ENCODE results near the gene SLC6A3.

The SLC6A3 gene

GRCh38 chr5:1480217-1480616, 35.0 kb upstream of the SLC6A3 start:
- Histone ChIP-seq H3K4me3 (no peak overlapping the region), H3K9me3 (no peaks in the 10 kb centered on the region), H3K36me3 (peaks cover 27 to 62% (median 40%) of the 10 kb centered on the region in 3 donors), H3K4me1 (peaks cover 0 to 4% (median 0%) of the 10 kb centered on the region in 4 donors), H3K27me3 (no peaks in the 10 kb centered on the region), H3K27ac (no peak overlapping the region)
- intact Hi-C loops (cut with DNase I; ENCODE audit: low total_unique reads) = loop anchor here (5.0 kb wide), 1 partner anchor 162 kb away; no protein-coding TSS in a partner anchor
- peak; percentile 67 to 81 for DNase-seq
- no peak for TF ChIP-seq CTCF (IDR thresholded peaks at IDR 0.05)

GRCh38 chr5:1479581-1480188, 34.4 kb upstream of the SLC6A3 start:
- no peak overlapping the region for H3K27ac ChIP-seq
- intact Hi-C loops (cut with DNase I; ENCODE audit: low total_unique reads) = loop anchor here (5.0 kb wide), 1 partner anchor 163 kb away; no protein-coding TSS in a partner anchor
- H3K9me3 ChIP-seq = no peaks in the 10 kb centered on the region
- H3K4me3 ChIP-seq = no peak overlapping the region
- peaks cover 0 to 4% (median 0%) of the 10 kb centered on the region in 4 donors for H3K4me1 ChIP-seq
- peak; percentile 46 to 53 for TF ChIP-seq CTCF (IDR thresholded peaks at IDR 0.05)
- H3K27me3 ChIP-seq = no peaks in the 10 kb centered on the region
- H3K36me3 ChIP-seq = peaks cover 30 to 62% (median 40%) of the 10 kb centered on the region in 3 donors
- peak in 1 of 2 donors; percentile 58 for DNase-seq

GRCh38 chr5:1479066-1479465, 33.8 kb upstream of the SLC6A3 start:
- H3K27ac ChIP-seq = peak overlapping the region in 1 of 2 donors; percentile 6
- H3K27me3 ChIP-seq = no peaks in the 10 kb centered on the region
- intact Hi-C loops (cut with DNase I; ENCODE audit: low total_unique reads) = no loop called here
- H3K9me3 ChIP-seq = no peaks in the 10 kb centered on the region
- DNase-seq = no peak
- H3K4me3 ChIP-seq = no peak overlapping the region
- H3K36me3 ChIP-seq = peaks cover 30 to 64% (median 42%) of the 10 kb centered on the region in 3 donors
- TF ChIP-seq CTCF (IDR thresholded peaks at IDR 0.05) = no peak
- peaks cover 0 to 4% (median 0%) of the 10 kb centered on the region in 4 donors for H3K4me1 ChIP-seq

GRCh38 chr5:1478271-1479035, 33.2 kb upstream of the SLC6A3 start:
- Histone ChIP-seq H3K9me3 (no peaks in the 10 kb centered on the region), H3K36me3 (peaks cover 30 to 64% (median 45%) of the 10 kb centered on the region in 3 donors), H3K4me1 (peaks cover 0 to 4% (median 0%) of the 10 kb centered on the region in 4 donors), H3K4me3 (no peak overlapping the region), H3K27me3 (no peaks in the 10 kb centered on the region), H3K27ac (peak overlapping the region in 1 of 2 donors; percentile 6)
- TF ChIP-seq CTCF (IDR thresholded peaks at IDR 0.05) = no peak
- DNase-seq = peak in 1 of 2 donors; percentile 58
- intact Hi-C loops (cut with DNase I; ENCODE audit: low total_unique reads) = no loop called here

- no peak overlapping the region for H3K4me3 ChIP-seq
- peaks cover 30 to 66% (median 52%) of the 10 kb centered on the region in 3 donors for H3K36me3 ChIP-seq
- no peak for TF ChIP-seq CTCF (IDR thresholded peaks at IDR 0.05)
- H3K4me1 ChIP-seq = peaks cover 0 to 4% (median 0%) of the 10 kb centered on the region in 4 donors
- H3K27ac ChIP-seq = no peak overlapping the region
- H3K9me3 ChIP-seq = no peaks in the 10 kb centered on the region
- no peaks in the 10 kb centered on the region for H3K27me3 ChIP-seq
- intact Hi-C loops (cut with DNase I; ENCODE audit: low total_unique reads) = no loop called here
- DNase-seq = peak; percentile 77 to 85
These were observed 32.1 kb upstream of the SLC6A3 start for GRCh38 chr5:1477341-1477740.

Measured in tibial artery (tissue), 4 donors.